TTC549 (cell line): ENCODE results near the gene AFF1.
"Not testable (repeated sequence)": the region's sequence is repeated elsewhere in the genome, so short reads cannot be mapped to it uniquely, and the experiment has no call there.

Experiments used
- FAIRE-seq: peaks from 2 replicates; lab custom pipeline; 2012; peaks lifted over from hg19 to GRCh38; lab: Jason Lieb, UNC

AFF1 gene

GRCh38 chr4:87118826-87119225 lies 184.0 kb downstream of the AFF1 start:
- FAIRE-seq, result no peak

GRCh38 chr4:87120010-87120409 lies 185.2 kb downstream of the AFF1 start:
- FAIRE-seq, result no peak

- FAIRE-seq, result no peak
These were observed 185.8 kb downstream of the AFF1 start for GRCh38 chr4:87120411-87121162.

- no peak for FAIRE-seq
These were observed 186.7 kb downstream of the AFF1 start for GRCh38 chr4:87121341-87122065.

- FAIRE-seq, result no peak
These were observed 187.4 kb downstream of the AFF1 start for GRCh38 chr4:87122252-87122651.

GRCh38 chr4:87126056-87126455 lies 191.2 kb downstream of the AFF1 start:
- FAIRE-seq, result no peak

GRCh38 chr4:87128006-87128705 lies 193.3 kb downstream of the AFF1 start:
- FAIRE-seq, result no peak

- FAIRE-seq, result no peak
These were observed 194.9 kb downstream of the AFF1 start for GRCh38 chr4:87129681-87130080.

GRCh38 chr4:87130985-87131703 lies 196.3 kb downstream of the AFF1 start:
- no peak for FAIRE-seq

- FAIRE-seq, result no peak
These were observed 197.2 kb downstream of the AFF1 start for GRCh38 chr4:87132035-87132434.

- no peak for FAIRE-seq
These were observed 198.4 kb downstream of the AFF1 start for GRCh38 chr4:87133183-87133582.

- FAIRE-seq, result no peak
These were observed 199.3 kb downstream of the AFF1 start for GRCh38 chr4:87134122-87134521.

- no peak for FAIRE-seq
These were observed 206.6 kb downstream of the AFF1 start for GRCh38 chr4:87141428-87141827.

GRCh38 chr4:87144356-87144755 lies 209.5 kb downstream of the AFF1 start:
- FAIRE-seq, result no peak

- FAIRE-seq, result not testable (repeated sequence)
These were observed 211.1 kb downstream of the AFF1 start for GRCh38 chr4:87145934-87146333.

- FAIRE-seq, result no peak
These were observed 212.3 kb downstream of the AFF1 start for GRCh38 chr4:87147116-87147515.

- peak; percentile 83 for FAIRE-seq
These were observed 215.9 kb downstream of the AFF1 start for GRCh38 chr4:87150498-87151261.

GRCh38 chr4:87151730-87152129 lies 216.9 kb downstream of the AFF1 start:
- no peak for FAIRE-seq

- no peak for FAIRE-seq
These were observed 217.7 kb downstream of the AFF1 start for GRCh38 chr4:87152310-87153041.

GRCh38 chr4:87153078-87153870 lies 218.5 kb downstream of the AFF1 start:
- no peak for FAIRE-seq
